Measurements from ENCODE around the gene OR11H6.
"Not testable (repeated sequence)": the region's sequence is repeated elsewhere in the genome, so short reads cannot be mapped to it uniquely, and the experiment has no call there.

The OR11H6 gene, protein sequence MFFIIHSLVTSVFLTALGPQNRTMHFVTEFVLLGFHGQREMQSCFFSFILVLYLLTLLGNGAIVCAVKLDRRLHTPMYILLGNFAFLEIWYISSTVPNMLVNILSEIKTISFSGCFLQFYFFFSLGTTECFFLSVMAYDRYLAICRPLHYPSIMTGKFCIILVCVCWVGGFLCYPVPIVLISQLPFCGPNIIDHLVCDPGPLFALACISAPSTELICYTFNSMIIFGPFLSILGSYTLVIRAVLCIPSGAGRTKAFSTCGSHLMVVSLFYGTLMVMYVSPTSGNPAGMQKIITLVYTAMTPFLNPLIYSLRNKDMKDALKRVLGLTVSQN

GRCh38 chr14:20223410-20223809 is at the start of gene OR11H6:
OR11H6 (plus strand) TSS chr14:20223710; CDS start chr14:20223710, 0 bp downstream.
- no peaks in the 10 kb centered on the region for H3K27me3 ChIP-seq (ENCODE audit: insufficient read depth, insufficient read length)
- H3K9ac ChIP-seq (ENCODE audit: insufficient read length, low read depth): no peak within 1 kb of the TSS
- no peak for TF ChIP-seq SUZ12 (IDR thresholded peaks at IDR 0.05; ENCODE audit: extremely low read depth, insufficient read depth, insufficient read length)
- TF ChIP-seq ZNF274 (IDR thresholded peaks at IDR 0.05; ENCODE audit: low read depth, low read length): no peak
- TF ChIP-seq YY1 (IDR thresholded peaks at IDR 0.05; ENCODE audit: insufficient read depth, insufficient read length): no peak
- no peaks in the 10 kb centered on the region for H3K36me3 ChIP-seq (ENCODE audit: insufficient read depth, insufficient read length, low read length)
- no peaks in the 10 kb centered on the region for H3K9me3 ChIP-seq (ENCODE audit: insufficient read depth, low read length)
- DNase-seq (ENCODE audit: low read depth, low spot score): no peak
- no peaks in the 10 kb centered on the region for H3K4me1 ChIP-seq (ENCODE audit: insufficient read depth, insufficient read length)
- H3K4me3 ChIP-seq (ENCODE audit: insufficient read length, low read depth): no peak within 1 kb of the TSS

DNA sequence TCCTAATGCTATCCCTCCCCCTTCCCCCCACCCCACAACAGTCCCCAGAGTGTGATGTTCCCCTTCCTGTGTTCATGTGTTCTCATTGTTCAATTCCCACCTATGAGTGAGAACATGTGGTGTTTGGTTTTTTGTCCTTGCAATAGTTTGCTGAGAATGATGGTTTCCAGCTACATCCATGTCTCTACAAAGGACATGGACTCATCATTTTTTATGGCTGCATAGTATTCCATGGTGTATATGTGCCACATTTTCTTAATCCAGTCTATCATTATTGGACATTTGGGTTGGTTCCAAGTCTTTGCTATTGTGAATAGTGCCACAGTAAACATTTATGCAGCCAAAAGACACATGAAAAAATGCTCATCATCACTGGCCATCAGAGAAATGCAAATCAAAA is 49.3 kb upstream of the OR11H6 start:
- not testable (repeated sequence) for H3K36me3 ChIP-seq (ENCODE audit: insufficient read depth, insufficient read length, low read length); H3K9ac ChIP-seq (ENCODE audit: insufficient read length, low read depth); H3K27me3 ChIP-seq (ENCODE audit: insufficient read depth, insufficient read length); H3K4me3 ChIP-seq (ENCODE audit: insufficient read length, low read depth); H3K9me3 ChIP-seq (ENCODE audit: insufficient read depth, low read length); H3K4me1 ChIP-seq (ENCODE audit: insufficient read depth, insufficient read length); DNase-seq (ENCODE audit: low read depth, low spot score)

DNA sequence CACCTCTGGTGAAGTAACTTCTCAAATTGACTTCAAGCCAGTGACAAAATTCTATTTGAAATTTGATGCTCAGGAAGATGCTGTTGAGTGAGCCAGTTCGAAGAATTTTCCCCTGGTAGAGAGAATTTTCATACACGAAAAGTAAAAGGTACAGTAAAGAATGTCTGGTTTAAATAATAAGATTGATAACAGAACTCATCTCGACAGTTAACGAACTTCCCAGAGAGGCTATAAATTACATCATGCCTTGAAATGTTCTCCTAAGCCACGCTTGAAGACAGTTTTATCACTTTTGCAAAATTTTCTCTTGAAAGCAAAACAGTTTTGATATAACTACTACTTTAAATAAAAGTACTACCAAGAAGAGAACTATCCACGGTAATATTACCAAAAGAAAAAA is 47.2 kb upstream of the OR11H6 start:
- Histone ChIP-seq H3K4me1 (ENCODE audit: insufficient read depth, insufficient read length) (no peaks in the 10 kb centered on the region), H3K9ac (ENCODE audit: insufficient read length, low read depth) (no peak overlapping the region), H3K36me3 (ENCODE audit: insufficient read depth, insufficient read length, low read length) (no peaks in the 10 kb centered on the region), H3K27me3 (ENCODE audit: insufficient read depth, insufficient read length) (no peaks in the 10 kb centered on the region), H3K4me3 (ENCODE audit: insufficient read length, low read depth) (no peak overlapping the region), H3K9me3 (ENCODE audit: insufficient read depth, low read length) (no peaks in the 10 kb centered on the region)
- TF ChIP-seq ZNF274 (IDR thresholded peaks at IDR 0.05; ENCODE audit: low read depth, low read length) (no peak), SUZ12 (IDR thresholded peaks at IDR 0.05; ENCODE audit: extremely low read depth, insufficient read depth, insufficient read length) (no peak), YY1 (IDR thresholded peaks at IDR 0.05; ENCODE audit: insufficient read depth, insufficient read length) (no peak)
- no peak for DNase-seq (ENCODE audit: low read depth, low spot score)

- no peak overlapping the region for H3K4me3 ChIP-seq (ENCODE audit: insufficient read length, low read depth)
- TF ChIP-seq ZNF274 (IDR thresholded peaks at IDR 0.05; ENCODE audit: low read depth, low read length): no peak
- no peak for TF ChIP-seq YY1 (IDR thresholded peaks at IDR 0.05; ENCODE audit: insufficient read depth, insufficient read length)
- no peak for TF ChIP-seq SUZ12 (IDR thresholded peaks at IDR 0.05; ENCODE audit: extremely low read depth, insufficient read depth, insufficient read length)
- no peaks in the 10 kb centered on the region for H3K27me3 ChIP-seq (ENCODE audit: insufficient read depth, insufficient read length)
- H3K9me3 ChIP-seq (ENCODE audit: insufficient read depth, low read length): no peaks in the 10 kb centered on the region
- no peaks in the 10 kb centered on the region for H3K4me1 ChIP-seq (ENCODE audit: insufficient read depth, insufficient read length)
- H3K9ac ChIP-seq (ENCODE audit: insufficient read length, low read depth): no peak overlapping the region
- H3K36me3 ChIP-seq (ENCODE audit: insufficient read depth, insufficient read length, low read length): no peaks in the 10 kb centered on the region
- DNase-seq (ENCODE audit: low read depth, low spot score): no peak
Measured at GRCh38 chr14:20177433-20177974, 46.0 kb upstream of the OR11H6 start.

- Histone ChIP-seq H3K27me3 (ENCODE audit: insufficient read depth, insufficient read length) (no peaks in the 10 kb centered on the region), H3K9me3 (ENCODE audit: insufficient read depth, low read length) (no peaks in the 10 kb centered on the region)
- TF ChIP-seq YY1 (IDR thresholded peaks at IDR 0.05; ENCODE audit: insufficient read depth, insufficient read length) (no peak), ZNF274 (IDR thresholded peaks at IDR 0.05; ENCODE audit: low read depth, low read length) (no peak), SUZ12 (IDR thresholded peaks at IDR 0.05; ENCODE audit: extremely low read depth, insufficient read depth, insufficient read length) (no peak)
Measured at GRCh38 chr14:20179218-20179617, 44.3 kb upstream of the OR11H6 start.

DNA sequence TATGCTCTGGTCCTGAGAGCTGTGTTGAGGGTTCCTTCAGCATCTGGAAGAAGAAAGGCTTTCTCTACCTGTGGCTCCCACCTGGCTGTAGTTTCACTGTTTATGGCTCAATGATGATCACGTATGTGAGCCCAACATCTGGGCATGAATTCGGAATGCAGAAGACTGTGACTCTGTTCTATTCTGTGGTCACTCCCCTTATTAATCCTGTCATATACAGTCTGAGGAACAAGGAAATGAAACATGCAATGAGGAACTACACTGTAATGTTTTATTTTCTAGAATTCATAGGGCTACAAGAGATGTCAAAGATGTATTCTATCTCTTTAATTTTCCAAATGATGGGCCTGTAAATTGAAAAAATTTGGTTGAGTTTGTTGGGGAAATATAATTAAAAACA is 43.6 kb upstream of the OR11H6 start:
- TF ChIP-seq YY1 (IDR thresholded peaks at IDR 0.05; ENCODE audit: insufficient read depth, insufficient read length): no peak
- TF ChIP-seq SUZ12 (IDR thresholded peaks at IDR 0.05; ENCODE audit: extremely low read depth, insufficient read depth, insufficient read length): no peak
- TF ChIP-seq ZNF274 (IDR thresholded peaks at IDR 0.05; ENCODE audit: low read depth, low read length): no peak
- Histone ChIP-seq H3K9ac (ENCODE audit: insufficient read length, low read depth) (no peak overlapping the region), H3K4me3 (ENCODE audit: insufficient read length, low read depth) (no peak overlapping the region), H3K9me3 (ENCODE audit: insufficient read depth, low read length) (no peaks in the 10 kb centered on the region), H3K4me1 (ENCODE audit: insufficient read depth, insufficient read length) (no peaks in the 10 kb centered on the region), H3K27me3 (ENCODE audit: insufficient read depth, insufficient read length) (no peaks in the 10 kb centered on the region), H3K36me3 (ENCODE audit: insufficient read depth, insufficient read length, low read length) (no peaks in the 10 kb centered on the region)
- DNase-seq (ENCODE audit: low read depth, low spot score): no peak

More at GRCh38 chr14:20179218-20179617, 44.3 kb upstream of the OR11H6 start:
- no peak for DNase-seq (ENCODE audit: low read depth, low spot score)
- Histone ChIP-seq H3K4me3 (ENCODE audit: insufficient read length, low read depth) (no peak overlapping the region), H3K9ac (ENCODE audit: insufficient read length, low read depth) (no peak overlapping the region), H3K4me1 (ENCODE audit: insufficient read depth, insufficient read length) (no peaks in the 10 kb centered on the region), H3K36me3 (ENCODE audit: insufficient read depth, insufficient read length, low read length) (no peaks in the 10 kb centered on the region)

- Histone ChIP-seq H3K4me3 (ENCODE audit: insufficient read length, low read depth) (no peak overlapping the region), H3K36me3 (ENCODE audit: insufficient read depth, insufficient read length, low read length) (no peaks in the 10 kb centered on the region), H3K9me3 (ENCODE audit: insufficient read depth, low read length) (no peaks in the 10 kb centered on the region), H3K9ac (ENCODE audit: insufficient read length, low read depth) (no peak overlapping the region), H3K4me1 (ENCODE audit: insufficient read depth, insufficient read length) (no peaks in the 10 kb centered on the region), H3K27me3 (ENCODE audit: insufficient read depth, insufficient read length) (no peaks in the 10 kb centered on the region)
- no peak for DNase-seq (ENCODE audit: low read depth, low spot score)
- TF ChIP-seq ZNF274 (IDR thresholded peaks at IDR 0.05; ENCODE audit: low read depth, low read length): no peak
- TF ChIP-seq SUZ12 (IDR thresholded peaks at IDR 0.05; ENCODE audit: extremely low read depth, insufficient read depth, insufficient read length): no peak
- no peak for TF ChIP-seq YY1 (IDR thresholded peaks at IDR 0.05; ENCODE audit: insufficient read depth, insufficient read length)
Measured at GRCh38 chr14:20180486-20180885, 43.0 kb upstream of the OR11H6 start.
